GM21723 (cell line): ENCODE measurements around the gene LAP3.

Source experiments
- ATAC-seq: cut with Tn5 transposase; IDR thresholded peaks from one replicate; pipeline ENCODE4 v1.9.1; 2021; ENCODE audit warnings: mild to moderate bottlenecking, moderate library complexity; ENCODE audit not compliant: unreplicated experiment

The LAP3 gene

DNA sequence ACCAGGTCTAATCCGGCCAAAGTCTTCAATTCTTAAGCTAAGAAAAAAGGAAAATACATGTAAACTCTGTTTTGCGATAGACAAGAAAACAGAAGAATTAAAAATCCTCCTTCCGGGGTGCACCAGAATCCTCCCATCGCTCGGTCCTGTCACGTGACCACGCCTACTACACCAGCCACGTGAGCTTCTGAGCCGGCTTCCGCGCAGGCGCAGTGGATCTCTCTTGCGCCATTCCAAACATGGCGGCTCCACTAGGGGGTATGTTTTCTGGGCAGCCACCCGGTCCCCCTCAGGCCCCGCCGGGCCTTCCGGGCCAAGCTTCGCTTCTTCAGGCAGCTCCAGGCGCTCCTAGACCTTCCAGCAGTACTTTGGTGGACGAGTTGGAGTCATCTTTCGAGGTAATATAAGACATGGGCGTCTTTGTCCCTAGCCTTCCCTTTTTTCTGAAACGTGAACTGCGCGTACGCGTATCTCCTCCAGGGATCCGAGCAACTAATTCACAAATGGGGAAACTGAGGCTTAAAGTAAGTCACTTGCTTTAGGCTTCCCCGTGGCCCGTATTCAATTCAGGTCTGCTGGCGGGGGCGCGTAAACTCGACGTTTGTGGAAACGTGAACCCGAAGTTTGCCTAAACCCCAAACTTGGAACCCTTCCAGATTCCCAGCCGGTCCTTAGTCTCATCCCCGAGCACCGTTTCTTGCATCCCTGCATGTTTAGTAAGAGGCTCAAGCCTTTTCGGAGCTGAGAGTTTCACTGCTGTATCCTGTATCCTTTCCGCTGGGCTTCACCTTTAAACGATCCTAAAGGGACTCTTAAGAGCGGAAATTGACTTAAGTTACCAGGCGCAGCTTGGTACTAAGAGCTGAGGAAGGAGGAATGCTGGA, 37.7 kb downstream of the LAP3 start, which contains the start of gene MED28:
TSS of gene MED28 (plus strand) at position 226 of the 884 bp plus-strand sequence. CDS start at position 240, 14 bp downstream.
- ATAC-seq = peak; percentile 94

DNA sequence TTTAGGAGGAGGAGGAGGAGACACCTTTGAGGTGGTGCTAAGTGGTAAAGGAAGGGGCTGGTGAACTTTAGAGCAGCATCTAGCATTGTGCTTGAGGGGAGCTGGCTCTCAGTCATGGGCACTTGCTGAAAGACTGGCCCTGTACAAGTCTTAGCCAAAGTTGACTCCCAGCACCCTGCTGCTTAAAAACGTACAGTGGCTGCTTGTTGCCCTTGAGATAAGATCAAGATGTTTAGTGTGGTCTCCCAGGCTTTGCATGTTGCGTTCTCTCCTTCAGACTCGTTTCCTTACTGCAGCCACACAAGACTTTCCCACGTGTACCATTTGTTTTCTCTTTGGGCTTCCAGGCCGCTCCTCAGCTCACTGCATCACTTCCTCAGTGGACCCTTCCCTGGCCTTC, 39.3 kb downstream of the LAP3 start:
- ATAC-seq = no peak

DNA sequence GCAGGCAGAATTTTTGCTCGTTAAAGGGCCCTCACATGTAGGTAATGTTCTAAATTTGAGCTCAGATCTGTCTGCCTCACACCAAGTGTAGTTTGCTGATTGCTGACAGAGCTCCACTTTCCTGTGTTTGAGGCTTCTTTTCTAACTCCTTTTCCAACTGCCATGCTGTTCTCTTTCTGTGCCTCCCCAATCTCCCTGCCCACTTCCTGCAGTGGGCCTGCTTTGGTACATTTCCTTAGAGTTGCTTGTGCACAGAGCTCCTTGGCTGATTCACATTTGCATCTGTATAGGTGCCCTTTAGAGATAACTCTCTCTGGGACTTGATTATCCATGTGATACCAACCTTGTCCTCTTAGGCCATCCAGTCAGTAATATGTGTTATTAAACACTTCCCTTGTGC, 41.9 kb downstream of the LAP3 start:
- no peak for ATAC-seq

DNA sequence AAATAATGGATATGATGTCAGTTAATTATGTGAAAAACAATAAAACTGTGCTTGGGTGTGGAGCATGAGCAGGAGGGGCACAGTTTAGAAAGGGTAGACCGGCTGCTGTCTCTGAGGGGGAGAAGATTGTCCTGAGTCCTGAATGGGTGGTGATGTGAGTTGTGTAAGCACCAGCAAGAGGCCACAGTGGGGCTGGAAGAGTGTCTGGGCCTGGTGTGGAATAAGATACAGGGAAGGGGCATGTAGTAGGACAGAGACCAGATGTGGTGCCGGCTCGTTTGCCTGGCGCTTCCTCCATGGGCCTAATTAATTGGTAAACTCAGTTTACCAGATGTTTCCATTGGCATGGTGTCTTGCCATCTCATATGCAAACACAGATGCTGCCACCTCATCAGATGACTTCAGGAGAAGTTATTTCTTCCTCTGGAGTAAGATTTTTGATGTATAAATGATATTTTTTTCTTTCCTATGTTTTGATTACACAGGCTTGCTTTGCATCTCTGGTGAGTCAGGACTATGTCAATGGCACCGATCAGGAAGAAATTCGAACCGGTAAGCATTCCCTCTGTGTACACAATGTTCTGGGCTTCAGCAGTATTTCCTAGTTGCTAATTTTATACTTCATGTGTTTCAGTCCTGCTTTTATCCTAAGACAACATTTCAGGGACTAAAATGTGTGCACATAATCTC, 42.6 kb downstream of the LAP3 start:
- no peak for ATAC-seq

DNA sequence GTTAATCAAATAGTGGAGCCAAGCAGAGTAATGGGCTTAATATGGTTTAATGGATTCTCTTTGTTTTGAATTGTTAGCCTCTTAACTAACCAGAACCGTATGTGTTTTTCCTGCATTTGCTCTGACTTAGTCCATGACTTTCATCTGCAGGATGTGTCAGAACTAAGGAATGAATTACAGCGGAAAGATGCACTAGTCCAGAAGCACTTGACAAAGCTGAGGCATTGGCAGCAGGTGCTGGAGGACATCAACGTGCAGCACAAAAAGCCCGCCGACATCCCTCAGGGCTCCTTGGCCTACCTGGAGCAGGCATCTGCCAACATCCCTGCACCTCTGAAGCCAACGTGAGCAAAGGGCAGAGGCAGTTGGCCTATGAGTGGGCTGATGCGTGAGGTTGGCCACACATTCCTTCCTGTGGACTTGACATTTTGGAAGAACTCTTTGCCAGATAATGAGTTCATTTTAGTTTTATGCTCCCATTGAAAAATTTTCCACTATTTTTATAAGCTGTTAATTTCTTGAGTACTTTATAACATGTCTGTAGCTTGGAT, 46.5 kb downstream of the LAP3 start:
- no peak for ATAC-seq

DNA sequence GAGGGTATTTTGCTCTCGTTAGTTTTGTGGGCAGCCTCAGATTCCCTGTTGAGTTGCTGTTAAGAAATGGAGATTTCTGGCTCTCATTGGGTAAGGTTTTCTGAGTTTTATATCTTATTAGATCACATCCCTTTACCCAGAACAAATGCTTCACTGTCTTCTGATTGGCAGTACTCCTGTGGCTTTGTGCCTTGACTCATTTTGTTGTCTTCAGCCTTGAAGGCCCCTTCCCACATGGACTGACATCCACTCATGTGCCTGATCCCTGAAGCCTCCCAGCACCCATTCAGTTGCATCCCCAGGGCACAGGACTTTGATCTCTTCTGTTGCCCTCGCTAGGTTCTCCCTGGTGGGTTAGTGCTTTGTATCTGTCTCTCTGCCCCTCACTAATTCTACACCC, 47.8 kb downstream of the LAP3 start:
- no peak for ATAC-seq

DNA sequence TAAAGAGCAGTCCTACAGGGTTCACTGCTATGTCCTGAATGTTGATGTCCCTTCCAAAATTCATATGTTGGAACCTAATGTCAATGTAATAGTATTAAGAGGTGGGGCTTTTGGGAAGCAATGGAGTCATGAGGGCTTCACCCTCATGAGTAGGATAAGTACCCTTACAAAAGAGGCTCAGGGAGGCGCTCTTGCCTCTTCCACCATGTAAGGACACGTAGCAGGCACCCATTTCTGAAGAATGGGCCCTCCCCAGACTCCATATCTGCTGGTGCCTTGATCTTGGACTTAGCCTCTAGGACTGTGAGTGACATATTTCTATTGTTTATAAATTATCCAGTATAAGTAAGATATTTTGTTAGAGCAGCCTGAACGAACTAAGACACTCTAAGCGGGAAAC, 53.2 kb downstream of the LAP3 start:
- ATAC-seq = no peak

DNA sequence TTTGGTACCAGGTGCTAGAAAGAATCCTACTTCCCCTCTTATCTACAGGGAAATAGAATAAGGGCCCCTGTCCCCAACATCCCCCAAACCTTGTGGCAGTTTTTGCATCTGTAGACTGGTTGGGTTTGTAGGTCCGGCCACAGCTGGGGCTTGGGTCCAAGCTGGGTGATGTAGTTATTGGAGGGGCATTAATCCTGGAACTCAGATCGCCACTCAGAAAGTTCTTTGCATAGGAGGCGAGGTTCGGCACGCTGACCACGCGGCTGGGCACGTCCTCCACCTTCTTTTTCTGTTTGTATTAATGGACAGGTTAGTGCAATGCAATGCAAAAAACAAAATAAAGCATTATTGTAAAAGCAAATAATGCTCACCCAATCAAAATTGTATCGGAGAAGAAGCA, 56.6 kb downstream of the LAP3 start:
- no peak for ATAC-seq

DNA sequence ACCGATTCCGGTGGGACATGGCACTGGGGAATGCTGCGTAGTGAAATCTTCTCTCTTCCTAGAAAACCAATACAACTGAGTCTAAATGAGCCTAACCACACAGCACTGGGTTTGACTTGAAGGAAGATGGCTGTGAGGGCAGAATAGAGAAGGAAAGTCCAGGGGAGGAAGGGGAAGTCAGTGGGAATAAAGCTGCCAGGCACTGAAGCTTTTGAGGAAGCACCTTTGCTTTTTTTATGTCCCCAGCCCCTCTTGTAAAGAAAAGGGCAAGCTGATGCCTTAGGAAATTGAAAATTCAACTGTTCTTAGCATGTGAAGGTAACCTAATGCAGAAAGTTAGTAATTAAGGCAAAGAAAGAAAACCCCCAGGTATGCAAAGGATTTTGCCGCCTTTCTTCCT, 58.1 kb downstream of the LAP3 start:
- ATAC-seq = no peak

DNA sequence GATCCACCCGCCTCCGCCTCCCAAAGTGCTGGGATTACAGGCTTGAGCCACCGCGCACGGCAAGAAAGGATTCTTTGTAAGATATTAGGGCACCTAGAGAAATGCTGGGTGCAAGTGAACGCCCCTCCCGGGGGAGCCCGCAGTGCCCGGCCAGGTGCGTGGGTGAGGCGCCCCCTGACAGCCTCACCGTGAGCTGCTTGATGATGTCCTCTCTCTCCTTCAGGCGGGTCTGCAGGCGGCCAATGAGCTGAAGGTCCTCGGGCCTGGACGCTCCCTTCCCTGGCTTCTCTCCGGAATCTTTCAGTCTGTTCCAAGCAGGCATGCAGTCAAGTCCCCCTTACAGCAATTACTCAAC, 59.3 kb downstream of the LAP3 start:
- ATAC-seq = peak; percentile 11

DNA sequence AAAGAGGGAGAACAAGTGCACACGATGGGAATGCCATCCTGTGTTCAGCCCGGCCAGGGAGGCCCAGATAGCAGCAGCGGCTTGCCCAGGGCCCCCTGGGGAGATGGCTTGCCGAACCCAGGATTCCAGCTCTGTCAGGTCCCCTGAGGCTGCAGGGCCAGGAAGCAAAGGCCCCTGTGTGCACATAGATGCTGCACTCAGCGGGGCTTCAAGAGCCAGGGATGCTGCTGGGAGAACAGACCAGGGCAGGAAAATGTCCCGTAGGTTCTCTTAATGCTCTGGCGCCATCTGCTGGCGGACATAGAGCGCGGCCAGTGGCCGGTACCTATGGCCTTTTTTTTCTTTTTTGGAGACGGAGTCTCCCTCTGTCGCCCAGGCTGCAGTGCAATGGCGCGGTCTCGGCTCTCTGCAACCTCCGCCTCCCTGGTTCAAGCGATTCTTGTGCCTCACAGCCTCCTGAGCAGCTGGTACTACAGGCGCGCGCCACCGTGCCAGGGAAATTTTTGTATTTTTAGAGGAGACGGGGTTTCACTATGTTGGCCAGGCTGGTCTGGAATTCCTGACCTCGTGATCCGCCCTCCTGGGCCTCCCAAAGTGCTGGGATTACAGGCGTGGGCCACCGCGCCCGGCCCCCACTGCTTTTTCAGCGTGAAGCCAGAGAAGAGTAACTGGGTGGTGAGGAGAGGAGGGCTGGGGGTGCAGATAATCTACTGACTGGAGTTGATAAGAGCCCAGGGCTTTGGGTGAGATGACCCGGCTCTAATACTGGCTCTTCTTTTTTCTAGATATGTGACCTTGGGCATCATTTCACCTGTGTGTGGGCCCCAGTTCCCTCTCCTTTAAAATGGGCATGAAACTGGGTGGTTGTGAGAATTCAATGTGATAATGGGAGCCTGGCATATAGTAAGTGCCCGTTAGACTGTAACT, 60.0 kb downstream of the LAP3 start:
- ATAC-seq = peak; percentile 90

DNA sequence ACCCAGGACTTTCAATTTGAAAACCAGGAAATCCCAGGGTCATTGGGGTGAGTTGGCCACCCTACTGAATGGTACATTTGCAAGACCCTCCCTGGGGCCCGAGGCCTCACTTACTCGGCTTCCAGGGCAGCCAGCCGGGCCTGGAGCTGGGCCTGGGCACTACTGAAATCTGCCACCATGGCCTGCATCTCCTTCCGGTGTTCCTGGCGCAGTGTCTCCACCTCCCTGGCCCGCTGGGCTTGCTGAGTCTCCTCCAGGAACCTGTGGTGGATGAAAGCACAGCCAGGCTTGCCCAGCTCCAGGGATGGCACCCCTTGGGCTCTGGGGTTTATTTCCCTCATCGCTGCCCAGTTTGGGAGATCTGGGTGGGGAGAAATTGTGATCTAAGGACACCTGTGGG, 62.1 kb downstream of the LAP3 start:
- no peak for ATAC-seq

DNA sequence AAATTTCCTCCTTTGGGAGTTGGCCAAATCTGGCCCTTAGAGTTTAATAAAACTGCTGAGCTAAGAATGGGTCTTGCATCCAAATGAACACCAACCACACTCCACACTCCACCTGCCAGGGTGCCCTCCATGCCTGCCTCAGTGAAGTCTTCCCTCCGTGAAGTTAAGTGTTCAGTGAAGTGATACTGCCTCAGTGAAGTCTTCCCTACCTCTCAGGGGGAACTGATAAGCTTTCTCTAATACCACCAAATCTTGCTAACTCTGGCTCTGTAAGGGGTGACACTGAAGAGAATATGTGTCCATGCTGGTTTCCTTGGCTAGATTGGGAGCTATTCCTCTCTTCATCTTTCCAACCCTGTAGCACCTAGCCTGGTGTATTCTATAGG, 65.4 kb downstream of the LAP3 start:
- ATAC-seq = no peak

DNA sequence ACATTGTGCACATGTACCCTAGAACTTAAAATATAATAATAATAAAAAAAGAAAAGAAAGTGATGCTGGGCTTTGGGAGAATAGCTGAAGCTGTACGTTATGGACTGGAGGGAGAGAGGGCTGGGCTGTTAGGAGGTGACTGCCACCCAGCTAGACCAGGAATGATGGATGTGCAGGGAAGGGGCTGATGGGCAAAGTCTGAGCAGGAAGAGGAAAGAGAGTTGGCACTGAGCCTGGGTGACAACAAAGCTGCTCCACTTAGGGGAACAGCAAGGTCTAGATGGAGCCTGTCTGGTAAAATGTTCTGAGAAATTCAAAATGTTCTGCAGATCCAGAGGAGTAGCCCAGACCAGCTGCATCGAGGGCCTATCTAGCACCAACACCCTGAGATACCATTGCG, 69.7 kb downstream of the LAP3 start:
- no peak for ATAC-seq

DNA sequence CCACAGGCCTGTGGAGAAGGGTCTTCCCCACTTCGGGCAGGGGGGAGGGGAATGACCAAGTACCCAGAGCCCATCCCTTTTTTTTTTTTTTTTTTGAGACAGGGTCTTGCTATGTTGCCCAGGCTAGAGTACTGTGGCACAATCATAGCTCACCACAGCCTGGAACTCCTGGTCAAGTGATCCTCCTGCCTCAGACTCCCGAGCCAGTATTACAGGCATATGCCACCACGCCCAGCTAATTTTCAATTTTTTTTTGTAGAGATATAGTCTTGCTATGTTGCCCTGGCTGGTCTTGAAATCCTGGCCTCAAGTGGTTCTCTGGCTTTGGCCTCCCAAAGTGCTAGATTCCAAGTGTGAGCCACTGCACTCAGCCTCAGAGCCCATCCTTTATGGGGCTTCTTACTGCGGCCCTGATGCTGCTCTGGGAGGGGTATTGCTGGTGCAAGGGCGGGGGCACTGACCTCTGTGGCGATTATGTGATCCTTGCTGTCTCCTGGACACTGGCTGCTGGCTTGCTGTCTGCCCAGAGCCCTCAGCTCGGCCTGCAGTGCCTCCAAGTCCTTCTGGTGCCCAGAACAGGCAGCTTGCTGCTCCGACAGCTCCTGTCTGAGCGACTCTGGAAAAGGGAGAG, 70.3 kb downstream of the LAP3 start:
- no peak for ATAC-seq

DNA sequence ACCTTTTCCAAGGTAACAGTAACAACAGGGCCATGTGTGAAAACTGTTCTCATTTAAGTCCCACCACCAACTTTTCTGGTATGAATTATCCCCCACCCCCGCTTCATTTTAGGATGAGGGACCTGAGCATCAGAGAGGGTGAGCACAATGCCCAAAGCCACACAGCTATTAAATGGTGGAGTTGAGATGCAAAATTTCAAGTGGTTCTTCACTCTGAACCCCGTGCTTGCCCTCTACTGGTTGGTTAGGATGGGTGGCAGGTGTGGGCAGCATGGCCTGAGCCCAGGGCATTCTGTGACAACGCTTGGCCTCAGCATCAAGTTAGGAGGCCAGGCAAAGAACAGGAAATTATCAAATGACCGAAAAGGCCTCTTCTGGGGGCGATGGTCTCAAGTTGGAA, 70.9 kb downstream of the LAP3 start:
- ATAC-seq = no peak

DNA sequence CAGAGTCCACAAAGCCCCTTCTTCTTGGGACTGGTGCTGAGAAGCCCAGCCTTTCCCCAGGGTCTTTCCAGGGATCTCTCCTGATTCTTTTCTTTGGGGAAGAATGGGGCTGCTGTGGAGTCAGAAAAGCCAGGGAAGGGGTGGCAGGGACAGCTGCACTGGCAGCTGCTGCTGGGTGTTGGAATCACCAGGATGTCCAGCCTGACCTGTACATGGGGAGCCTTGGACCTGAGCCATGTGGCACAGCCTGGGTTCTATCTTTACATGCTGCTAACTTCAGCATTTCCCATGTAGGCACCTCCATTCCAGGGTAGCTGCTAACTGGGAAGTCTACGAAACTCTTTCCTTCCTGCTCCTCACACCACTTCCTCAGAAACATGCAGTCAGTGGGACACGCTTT, 73.4 kb downstream of the LAP3 start:
- no peak for ATAC-seq

DNA sequence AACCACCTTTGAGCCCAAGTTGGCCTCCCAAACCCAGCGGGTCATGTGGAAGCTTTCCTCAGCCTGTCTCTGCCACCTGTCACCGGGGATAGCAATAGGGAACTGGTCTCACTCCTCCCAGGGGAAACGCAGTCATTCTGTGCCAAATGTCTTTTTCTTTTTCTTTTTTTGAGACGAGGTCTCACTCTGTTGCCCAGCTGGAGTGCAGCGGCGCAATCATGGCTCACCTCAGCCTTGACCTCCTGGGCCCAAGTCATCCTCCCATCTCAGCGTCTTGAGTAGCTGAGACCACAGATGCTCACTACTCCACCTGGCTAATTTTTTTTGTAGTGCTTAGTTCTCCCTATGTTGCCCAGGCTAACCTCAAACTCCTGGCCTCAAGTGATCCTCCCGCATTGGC, 77.7 kb downstream of the LAP3 start:
- no peak for ATAC-seq

DNA sequence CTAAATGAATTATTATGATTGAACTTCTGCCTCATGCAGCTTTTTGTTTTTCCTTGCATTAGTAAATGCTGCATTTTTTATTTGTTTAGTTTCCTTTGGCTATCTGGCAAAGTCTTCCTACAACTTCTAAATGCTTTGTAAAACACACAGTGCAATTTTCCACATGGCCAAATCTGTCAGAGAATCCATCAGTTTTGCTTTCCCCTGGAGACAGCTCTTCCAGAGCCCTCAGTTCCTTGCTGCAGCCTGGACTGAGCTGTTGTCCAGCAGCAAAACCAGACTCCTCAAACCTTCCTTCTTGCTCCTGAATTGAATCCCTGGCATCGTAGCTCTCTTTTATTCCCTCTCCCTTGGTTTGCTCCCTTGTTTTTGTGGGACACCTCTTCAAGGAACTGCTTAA, 80.1 kb downstream of the LAP3 start:
- no peak for ATAC-seq
